ENCODE results near the gene KCNH2.

- TF ChIP-seq CTCF (IDR thresholded peaks at IDR 0.05) (no peak), POLR2A (IDR thresholded peaks at IDR 0.05) (no peak)
Measured at GRCh38 chr7:150997075-150997511, 19.0 kb upstream of the KCNH2 start.
